Stimulated activated CD8-positive, alpha-beta memory T cell treated with anti-CD3 and anti-CD28 coated beads, Interleukin-4, amount 100 ng/mL, for 24 hours (primary cell): ENCODE measurements around the gene PPME1.

Source experiments
- DNase-seq: peaks from one replicate; pipeline ENCODE4 v3.0.0-alpha.2; 2020; ENCODE audit warnings: low read depth

PPME1 gene

GRCh38 chr11:74232311-74232950 lies 61.3 kb downstream of the PPME1 start:
- DNase-seq: no peak

GRCh38 chr11:74233683-74234082 lies 62.6 kb downstream of the PPME1 start:
- no peak for DNase-seq

GRCh38 chr11:74235121-74235520 lies 64.0 kb downstream of the PPME1 start:
- no peak for DNase-seq

GRCh38 chr11:74237541-74237940 lies 66.5 kb downstream of the PPME1 start:
- no peak for DNase-seq

- no peak for DNase-seq
Observed at GRCh38 chr11:74238243-74238642, 67.2 kb downstream of the PPME1 start.

GRCh38 chr11:74248469-74248868 lies 77.4 kb downstream of the PPME1 start:
- no peak for DNase-seq

- no peak for DNase-seq
Observed at GRCh38 chr11:74249496-74249895, 78.4 kb downstream of the PPME1 start.

- DNase-seq: no peak
Observed at GRCh38 chr11:74253361-74253760, 82.3 kb downstream of the PPME1 start.

GRCh38 chr11:74255741-74256375 lies 84.8 kb downstream of the PPME1 start:
- DNase-seq: peak; percentile 7

GRCh38 chr11:74256378-74257133 lies 85.5 kb downstream of the PPME1 start:
- DNase-seq: no peak

- no peak for DNase-seq
Observed at GRCh38 chr11:74257959-74258553, 87.0 kb downstream of the PPME1 start.

- DNase-seq: no peak
Observed at GRCh38 chr11:74262725-74263124, 91.6 kb downstream of the PPME1 start.

GRCh38 chr11:74265256-74265655 lies 94.2 kb downstream of the PPME1 start:
- no peak for DNase-seq

- DNase-seq: no peak
Observed at GRCh38 chr11:74267014-74267413, 95.9 kb downstream of the PPME1 start.

GRCh38 chr11:74268456-74268855 lies 97.4 kb downstream of the PPME1 start:
- no peak for DNase-seq

- DNase-seq: no peak
Observed at GRCh38 chr11:74269161-74269811, 98.2 kb downstream of the PPME1 start.

GRCh38 chr11:74272276-74272675 lies 101.2 kb downstream of the PPME1 start:
- no peak for DNase-seq

GRCh38 chr11:74276581-74276980 lies 105.5 kb downstream of the PPME1 start:
- no peak for DNase-seq

GRCh38 chr11:74278103-74278502 lies 107.0 kb downstream of the PPME1 start:
- DNase-seq: no peak

- no peak for DNase-seq
Observed at GRCh38 chr11:74278721-74279161, 107.7 kb downstream of the PPME1 start.

GRCh38 chr11:74279256-74279655 lies 108.2 kb downstream of the PPME1 start:
- DNase-seq: no peak

- DNase-seq: no peak
Observed at GRCh38 chr11:74280494-74280893, 109.4 kb downstream of the PPME1 start.
